Naive thymus-derived CD4-positive, alpha-beta T cell (primary cell): ENCODE results near the gene OR9A4. TPM values are rescaled to one million over a fixed set of nuclear protein-coding genes. Genes with fewer than 3 reads are reported as not detected.
A peak's percentile ranks its signal among the peaks of the same experiment; 100 is the strongest.

Experiments used
- ATAC-seq: fragments of 150-1000 bp; cut with Tn5 transposase; 2 replicates; pipeline ENCODE4 v1.10.0; 2021; ENCODE audit warnings: mild to moderate bottlenecking, moderate library complexity
- CTCF ChIA-PET: fragments of 350-600 bp; sonication (Branson Sonifier 250); formaldehyde crosslinking; loops from one replicate; lab custom pipeline; 2021; ENCODE audit warnings: antibody characterized with exemption; lab: Charles Lee
- POLR2A ChIA-PET: fragments of 350-600 bp; sonication (Branson Sonifier 250); formaldehyde crosslinking; loops from one replicate; lab custom pipeline; 2021; ENCODE audit warnings: antibody characterized with exemption, inconsistent platforms; lab: Charles Lee
- DNase-seq, 9 donors: peaks; one replicate each; pipeline versions ENCODE4 v3.0.0 to v3.0.0-alpha.2; 2020 to 2022; ENCODE audit warnings: mixed read lengths in 1 of 9
- H3K27ac ChIP-seq: one replicate; pipeline ENCODE4 v1.7.0; 2013; ENCODE audit warnings: mild to moderate bottlenecking, low read depth, low read length, moderate library complexity
- H3K27me3 ChIP-seq, 2 donors: one replicate each; pipeline ENCODE4 v1.7.0; 2013; ENCODE audit warnings: low read length in 2 of 2, mild to moderate bottlenecking in 2 of 2, moderate library complexity in 2 of 2; ENCODE audit not compliant: control insufficient read depth in 2 of 2, insufficient read depth in 2 of 2
- H3K36me3 ChIP-seq, 3 experiments: 1 replicate in 2 of 3; 2 replicates in 1 of 3; pipeline ENCODE4 v1.7.0; 2013; ENCODE audit warnings: low read length in 3 of 3, mild to moderate bottlenecking in 3 of 3, moderate library complexity in 1 of 3; ENCODE audit not compliant: insufficient read depth in 3 of 3, control insufficient read depth in 2 of 3
- H3K4me1 ChIP-seq, 2 donors: one replicate each; pipeline ENCODE4 v1.7.0; 2013; ENCODE audit warnings: low read length in 2 of 2, mild to moderate bottlenecking in 2 of 2, moderate library complexity in 1 of 2; ENCODE audit not compliant: control insufficient read depth in 2 of 2, insufficient read depth in 2 of 2
- H3K4me3 ChIP-seq: 2 replicates; pipeline ENCODE4 v1.7.0; 2013; ENCODE audit warnings: mild to moderate bottlenecking, low read length
- H3K9me3 ChIP-seq, 3 experiments: 1 replicate in 2 of 3; 2 replicates in 1 of 3; pipeline ENCODE4 v1.7.0; 2013; ENCODE audit warnings: low read length in 3 of 3; ENCODE audit not compliant: control insufficient read depth in 2 of 3
- H3K27ac Mint-ChIP-seq, 9 donors: one replicate each; pipeline ENCODE4 v1.8.0; 2020 to 2022; ENCODE audit warnings: mixed read lengths in 9 of 9, mild to moderate bottlenecking in 8 of 9, moderate library complexity in 5 of 9, inconsistent platforms in 2 of 9
- H3K27me3 Mint-ChIP-seq, 5 donors: one replicate each; pipeline ENCODE4 v1.8.0; 2021 to 2022; ENCODE audit warnings: mixed read lengths in 5 of 5, mild to moderate bottlenecking in 1 of 5
- H3K36me3 Mint-ChIP-seq, 5 donors: one replicate each; pipeline ENCODE4 v1.8.0; 2020 to 2022; ENCODE audit warnings: mixed read lengths in 5 of 5, mild to moderate bottlenecking in 3 of 5, inconsistent platforms in 1 of 5
- H3K4me1 Mint-ChIP-seq, 7 donors: one replicate each; pipeline ENCODE4 v1.8.0; 2020 to 2022; ENCODE audit warnings: mixed read lengths in 7 of 7, mild to moderate bottlenecking in 3 of 7, inconsistent platforms in 1 of 7
- H3K4me3 Mint-ChIP-seq, 10 donors: one replicate each; pipeline ENCODE4 v1.8.0; 2020 to 2022; ENCODE audit warnings: mild to moderate bottlenecking in 10 of 10, mixed read lengths in 10 of 10, moderate library complexity in 6 of 10, inconsistent platforms in 2 of 10
- H3K9me3 Mint-ChIP-seq, 11 donors: one replicate each; pipeline ENCODE4 v1.8.0; 2020 to 2022; ENCODE audit warnings: mixed read lengths in 11 of 11, mild to moderate bottlenecking in 4 of 11, inconsistent platforms in 1 of 11, moderate library complexity in 1 of 11
- intact Hi-C, 2 donors: fragments of 100-400 bp; cut with micrococcal nuclease; formaldehyde crosslinking; loops; one replicate each; pipeline ENCODE4 v1.15.1; 2023
- polyA plus RNA-seq, 2 donors: library from polyadenylated mRNA; unstranded; fragments of 300-500 nt; fragmentation: Illumina TruSeq; gene quantifications; one replicate each; pipeline ENCODE4 v1.2.3, GENCODE V29; 2021
- total RNA-seq, 6 experiments: library from RNA in 5 of 6; stranded (reverse) in 5 of 6; gene quantifications; 1 replicate in 5 of 6; 2 replicates in 1 of 6; pipeline ENCODE4 v1.2.3 and lab custom pipeline; 2021 to 2026

OR9A4 gene
- total and polyA plus RNA-seq, 7 experiments from 2014 or later = not detected

GRCh38 chr7:141944811-141945210, 28.6 kb downstream of the OR9A4 start:
- no peak overlapping the region for H3K4me3 ChIP-seq
- intact Hi-C loops = no loop called here
- peaks cover 0 to 12% (median 7%) of the 10 kb centered on the region in 5 donors for H3K36me3 Mint-ChIP-seq
- no peak for DNase-seq
- peaks cover 0 to 17% (median 6%) of the 10 kb centered on the region in 5 donors for H3K27me3 Mint-ChIP-seq
- peak; percentile 41 for ATAC-seq
- H3K27ac Mint-ChIP-seq = no peak overlapping the region
- no peaks in the 10 kb centered on the region for H3K9me3 ChIP-seq
- H3K36me3 ChIP-seq = no peaks in the 10 kb centered on the region
- H3K4me1 Mint-ChIP-seq = peaks cover 0 to 1% (median 0%) of the 10 kb centered on the region in 7 donors
- H3K4me1 ChIP-seq = no peaks in the 10 kb centered on the region
- CTCF ChIA-PET = no interaction called here
- no peaks in the 10 kb centered on the region for H3K27me3 ChIP-seq
- H3K27ac ChIP-seq = no peak overlapping the region
- H3K4me3 Mint-ChIP-seq = no peak overlapping the region
- POLR2A ChIA-PET = no interaction called here
- H3K9me3 Mint-ChIP-seq = peaks cover 6 to 28% (median 16%) of the 10 kb centered on the region in 11 donors

- Histone ChIP-seq H3K36me3 (no peaks in the 10 kb centered on the region), H3K9me3 (no peaks in the 10 kb centered on the region), H3K4me1 (no peaks in the 10 kb centered on the region), H3K27me3 (no peaks in the 10 kb centered on the region), H3K4me3 (no peak overlapping the region), H3K27ac (no peak overlapping the region)
- no peak overlapping the region for H3K27ac Mint-ChIP-seq
- ATAC-seq (peak; percentile 85), DNase-seq (no peak)
- H3K4me3 Mint-ChIP-seq = no peak overlapping the region
- ChIA-PET POLR2A (no interaction called here), CTCF (no interaction called here)
- intact Hi-C loops = no loop called here
- H3K4me1 Mint-ChIP-seq = peaks cover 0 to 1% (median 0%) of the 10 kb centered on the region in 7 donors
- H3K9me3 Mint-ChIP-seq = peaks cover 6 to 22% (median 12%) of the 10 kb centered on the region in 11 donors
- peaks cover 0 to 12% (median 7%) of the 10 kb centered on the region in 5 donors for H3K36me3 Mint-ChIP-seq
- peaks cover 0 to 17% (median 11%) of the 10 kb centered on the region in 5 donors for H3K27me3 Mint-ChIP-seq
Measured at GRCh38 chr7:141945356-141945755, 29.2 kb downstream of the OR9A4 start.

- POLR2A ChIA-PET = no interaction called here
- ATAC-seq = no peak
- no peak within 1 kb of the TSS for H3K4me3 ChIP-seq
Measured at GRCh38 chr7:141946796-141947195, 30.6 kb downstream of the OR9A4 start, which contains the start of gene CLEC5A. Gene CLEC5A, minus strand, starts transcription at chr7:141946974. Its CDS starts 682 bp downstream, at chr7:141946292.

GRCh38 chr7:141949021-141949420, 32.8 kb downstream of the OR9A4 start:
- Mint-ChIP-seq H3K9me3 (no peaks in the 10 kb centered on the region), H3K27ac (no peak overlapping the region), H3K4me3 (no peak overlapping the region), H3K36me3 (no peaks in the 10 kb centered on the region), H3K4me1 (peaks cover 0 to 3% (median 0%) of the 10 kb centered on the region in 7 donors), H3K27me3 (peaks cover 0 to 16% (median 9%) of the 10 kb centered on the region in 5 donors)
- H3K4me3 ChIP-seq = no peak overlapping the region
- H3K4me1 ChIP-seq = no peaks in the 10 kb centered on the region
- H3K9me3 ChIP-seq = no peaks in the 10 kb centered on the region
- ChIA-PET POLR2A (no interaction called here), CTCF (no interaction called here)
- intact Hi-C loops = no loop called here
- H3K27ac ChIP-seq = no peak overlapping the region
- no peaks in the 10 kb centered on the region for H3K27me3 ChIP-seq
- ATAC-seq (no peak), DNase-seq (no peak)
- no peaks in the 10 kb centered on the region for H3K36me3 ChIP-seq

More at GRCh38 chr7:141946796-141947195, 30.6 kb downstream of the OR9A4 start, which contains the start of gene CLEC5A:
- Mint-ChIP-seq H3K4me3 (no peak within 1 kb of the TSS), H3K4me1 (peaks cover 0 to 3% (median 0%) of the 10 kb centered on the region in 7 donors), H3K27me3 (peaks cover 0 to 16% (median 11%) of the 10 kb centered on the region in 5 donors), H3K36me3 (peaks cover 0 to 4% (median 0%) of the 10 kb centered on the region in 5 donors), H3K27ac (no peak within 1 kb of the TSS), H3K9me3 (peaks cover 0 to 8% (median 3%) of the 10 kb centered on the region in 11 donors)
- H3K27me3 ChIP-seq = no peaks in the 10 kb centered on the region
- no peaks in the 10 kb centered on the region for H3K9me3 ChIP-seq
- intact Hi-C loops = no loop called here
- no peak for DNase-seq
- no peak within 1 kb of the TSS for H3K27ac ChIP-seq
- H3K36me3 ChIP-seq = no peaks in the 10 kb centered on the region
- CTCF ChIA-PET = no interaction called here
- H3K4me1 ChIP-seq = no peaks in the 10 kb centered on the region

GRCh38 chr7:141949451-141949850, 33.3 kb downstream of the OR9A4 start:
- no peak overlapping the region for H3K27ac ChIP-seq

GRCh38 chr7:141949911-141950310, 33.7 kb downstream of the OR9A4 start:
- Histone ChIP-seq H3K27me3 (no peaks in the 10 kb centered on the region), H3K36me3 (no peaks in the 10 kb centered on the region), H3K4me3 (no peak overlapping the region), H3K9me3 (no peaks in the 10 kb centered on the region), H3K27ac (no peak overlapping the region), H3K4me1 (no peaks in the 10 kb centered on the region)
- H3K36me3 Mint-ChIP-seq = no peaks in the 10 kb centered on the region
- H3K4me3 Mint-ChIP-seq = no peak overlapping the region
- POLR2A ChIA-PET = no interaction called here
- no peak overlapping the region for H3K27ac Mint-ChIP-seq
- peaks cover 0 to 3% (median 0%) of the 10 kb centered on the region in 7 donors for H3K4me1 Mint-ChIP-seq
- intact Hi-C loops = no loop called here
- H3K9me3 Mint-ChIP-seq = no peaks in the 10 kb centered on the region
- no peak for DNase-seq
- CTCF ChIA-PET = no interaction called here
- no peak for ATAC-seq
- peaks cover 0 to 20% (median 11%) of the 10 kb centered on the region in 5 donors for H3K27me3 Mint-ChIP-seq

More at GRCh38 chr7:141949451-141949850, 33.3 kb downstream of the OR9A4 start:
- Mint-ChIP-seq H3K9me3 (no peaks in the 10 kb centered on the region), H3K4me1 (peaks cover 0 to 1% (median 0%) of the 10 kb centered on the region in 7 donors), H3K27me3 (peaks cover 0 to 19% (median 11%) of the 10 kb centered on the region in 5 donors), H3K27ac (no peak overlapping the region), H3K4me3 (no peak overlapping the region), H3K36me3 (no peaks in the 10 kb centered on the region)
- POLR2A ChIA-PET = no interaction called here
- CTCF ChIA-PET = no interaction called here
- DNase-seq = no peak
- ATAC-seq = no peak
- Histone ChIP-seq H3K36me3 (no peaks in the 10 kb centered on the region), H3K4me1 (no peaks in the 10 kb centered on the region), H3K4me3 (no peak overlapping the region), H3K9me3 (no peaks in the 10 kb centered on the region), H3K27me3 (no peaks in the 10 kb centered on the region)
- intact Hi-C loops = no loop called here

- H3K4me3 Mint-ChIP-seq = no peak overlapping the region
- H3K36me3 Mint-ChIP-seq = no peaks in the 10 kb centered on the region
- H3K27me3 Mint-ChIP-seq = peaks cover 0 to 20% (median 11%) of the 10 kb centered on the region in 5 donors
- ChIA-PET CTCF (no interaction called here), POLR2A (no interaction called here)
- H3K4me3 ChIP-seq = no peak overlapping the region
- H3K27me3 ChIP-seq = no peaks in the 10 kb centered on the region
- no peaks in the 10 kb centered on the region for H3K36me3 ChIP-seq
- no peaks in the 10 kb centered on the region for H3K9me3 Mint-ChIP-seq
- no peak for ATAC-seq
- no peak overlapping the region for H3K27ac ChIP-seq
- H3K4me1 ChIP-seq = no peaks in the 10 kb centered on the region
- no peaks in the 10 kb centered on the region for H3K9me3 ChIP-seq
- intact Hi-C loops = no loop called here
- H3K27ac Mint-ChIP-seq = no peak overlapping the region
- no peak for DNase-seq
- H3K4me1 Mint-ChIP-seq = peaks cover 0 to 3% (median 0%) of the 10 kb centered on the region in 7 donors
Measured at GRCh38 chr7:141950806-141951205, 34.6 kb downstream of the OR9A4 start.
